H1 (cell line): Measurements from ENCODE around the gene KCNH1. TPM values are rescaled to one million over a fixed set of nuclear protein-coding genes. Genes with fewer than 3 reads are reported as not detected.

Source experiments
- BRCA1 ChIP-seq: IDR thresholded peaks from 2 replicates; pipeline ENCODE4 v1.6.1; 2012; ENCODE audit warnings: low read depth, low read length, improper control_type of control experiment
- EZH2 ChIP-seq: fragments of 200-600 bp; sonication (generic); IDR thresholded peaks from 2 replicates; pipeline ENCODE4 v1.7.1; 2012; ENCODE audit warnings: low read depth, mild to moderate bottlenecking, moderate library complexity, low read length, inconsistent platforms; ENCODE audit not compliant: severe bottlenecking
- KDM1A ChIP-seq: fragments of 200-600, 300-600 bp; sonication (generic); IDR thresholded peaks from 2 replicates; pipeline ENCODE4 v1.7.1; 2016; ENCODE audit warnings: mild to moderate bottlenecking, low read length, borderline replicate concordance
- MAX ChIP-seq: IDR thresholded peaks from 2 replicates; pipeline ENCODE4 v1.6.1; 2012; ENCODE audit warnings: inconsistent platforms
- polyA plus RNA-seq, 7 experiments: library from polyadenylated mRNA; depleted of rRNA in 3 of 7; stranded (reverse) in 5 of 7; unstranded in 2 of 7; fragments of >200 nt in 5 of 7; fragments of 200-250 nt in 2 of 7; gene quantifications; 1 replicate in 5 of 7; 2 replicates in 1 of 7; 4 replicates in 1 of 7; pipeline versions ENCODE4 v1.2.1 to v1.2.3, GENCODE V29; 2011 to 2013; ENCODE audit warnings: missing spikeins in 2 of 7, mixed read lengths in 2 of 7
- total RNA-seq: library from RNA; stranded (reverse); fragmentation: NEBNext Ultra II Directional; extraction: Animal tissue kit (Norgen Biotek cat#: 25700); gene quantifications from 2 replicates; pipeline ENCODE4 v1.2.1, GENCODE V29; 2021

Gene KCNH1
- total and polyA plus RNA-seq, 2 of the 8 experiments (the other 6 are each of a cell fraction or from before 2014, with no cell fraction given) = 0.27 to 0.34 TPM

GRCh38 chr1:210940081-210940617, 193.8 kb downstream of the KCNH1 start (continued):
- TF ChIP-seq MAX (no peak), BRCA1 (no peak), KDM1A (no peak), EZH2 (no peak)
